Measurements from ENCODE around the gene PLIN4. TPM values are rescaled to one million over a fixed set of nuclear protein-coding genes. Genes with fewer than 3 reads are reported as not detected.

PLIN4 gene
- total and polyA plus RNA-seq, 2 donors (not counting 3 experiments of a cell fraction or from before 2014, with no cell fraction given): 0.01 TPM; not detected in 1

DNA sequence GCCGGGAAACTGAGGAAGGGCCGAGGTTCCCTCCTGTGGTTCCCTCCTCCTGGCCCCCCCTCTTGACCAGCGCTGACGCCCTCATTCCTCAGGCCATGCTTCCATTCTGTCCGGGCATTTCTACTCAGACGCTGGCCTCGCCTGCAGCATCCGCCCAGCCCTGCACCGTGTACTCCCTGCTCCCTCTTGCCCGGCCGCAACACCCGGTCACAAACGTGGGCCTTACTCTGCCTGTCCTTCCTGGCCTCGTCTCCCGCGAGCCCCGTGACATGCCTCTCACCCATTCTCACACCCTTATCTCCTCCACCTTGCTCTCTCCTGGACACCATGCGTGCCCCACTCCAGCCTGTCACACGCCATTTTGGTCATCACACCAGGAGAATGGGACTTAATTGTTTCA, 34.9 kb downstream of the PLIN4 start:
- H4K20me1 ChIP-seq (replicated peaks; ENCODE audit: control insufficient read depth, extremely low read depth, insufficient read depth, low read length): no peaks in the 10 kb centered on the region
- H3K9me1 ChIP-seq (replicated peaks; ENCODE audit: control insufficient read depth, extremely low read depth, insufficient read depth, low read length): no peaks in the 10 kb centered on the region
- H3K4me2 ChIP-seq (ENCODE audit: insufficient read depth, low read length): no peak overlapping the region
- no TSS peak for BruUV-seq (replicated peaks)
- H3K27me3 ChIP-seq (ENCODE audit: control insufficient read depth in 2 of 2, insufficient read depth in 2 of 2, low read length in 2 of 2): no peaks in the 10 kb centered on the region
- no peak overlapping the region for H2AFZ ChIP-seq (ENCODE audit: low read depth, low read length)
- no peak for FAIRE-seq
- ChIA-PET CTCF (interaction anchor here (0.7 kb wide), 1 partner anchor 12 kb away, joined by 3 read pairs; no protein-coding TSS in a partner anchor), POLR2A (no interaction called here)
- peaks cover 8 to 23% of the 10 kb centered on the region in 2 experiments for H3K36me3 ChIP-seq (ENCODE audit: control insufficient read depth in 2 of 2, extremely low read depth in 1 of 2, insufficient read depth in 2 of 2, low read length in 2 of 2)
- H3K27ac ChIP-seq (ENCODE audit: insufficient read depth, low read depth, low read length): no peak overlapping the region
- intact Hi-C loops (cut with micrococcal nuclease): no loop called here
- dilution Hi-C loops (cut with MboI; ENCODE audit: extremely low pct_ligation_motif_present, low sequenced_read_pairs): no loop called here
- no peak overlapping the region for H3K4me3 ChIP-seq (replicated peaks in 1 of 3; ENCODE audit: insufficient read depth in 1 of 3, low read depth in 1 of 3, low read length in 3 of 3)
- no peak overlapping the region for H3K9ac ChIP-seq (replicated peaks; ENCODE audit: extremely low read depth, insufficient read depth, low read length)
- TF ChIP-seq, protein P1, sequence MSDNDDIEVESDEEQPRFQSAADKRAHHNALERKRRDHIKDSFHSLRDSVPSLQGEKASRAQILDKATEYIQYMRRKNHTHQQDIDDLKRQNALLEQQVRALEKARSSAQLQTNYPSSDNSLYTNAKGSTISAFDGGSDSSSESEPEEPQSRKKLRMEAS (IDR thresholded peaks at IDR 0.05; ENCODE audit: insufficient read depth, insufficient read length): no peak
- TF ChIP-seq POLR2AphosphoS5 (IDR thresholded peaks at IDR 0.05; ENCODE audit: insufficient read depth, low read depth, low read length) (no peak), JUN (IDR thresholded peaks at IDR 0.05; ENCODE audit: borderline replicate concordance, insufficient read depth, insufficient read length, low read depth) (no peak), MYC (IDR thresholded peaks at IDR 0.05; ENCODE audit: low read depth, low read length) (no peak), FOS (IDR thresholded peaks at IDR 0.05; ENCODE audit: borderline replicate concordance, insufficient read depth, low read length) (no peak), POLR2A (IDR thresholded peaks at IDR 0.05; ENCODE audit: low read depth, low read length) (no peak), GATA2 (IDR thresholded peaks at IDR 0.05; ENCODE audit: insufficient read depth, insufficient read length, low read depth, low read length) (no peak), EZH2 (IDR thresholded peaks at IDR 0.05; ENCODE audit: borderline replicate concordance, low read depth, low read length, severe bottlenecking) (no peak)
- TF ChIP-seq, protein P2, sequence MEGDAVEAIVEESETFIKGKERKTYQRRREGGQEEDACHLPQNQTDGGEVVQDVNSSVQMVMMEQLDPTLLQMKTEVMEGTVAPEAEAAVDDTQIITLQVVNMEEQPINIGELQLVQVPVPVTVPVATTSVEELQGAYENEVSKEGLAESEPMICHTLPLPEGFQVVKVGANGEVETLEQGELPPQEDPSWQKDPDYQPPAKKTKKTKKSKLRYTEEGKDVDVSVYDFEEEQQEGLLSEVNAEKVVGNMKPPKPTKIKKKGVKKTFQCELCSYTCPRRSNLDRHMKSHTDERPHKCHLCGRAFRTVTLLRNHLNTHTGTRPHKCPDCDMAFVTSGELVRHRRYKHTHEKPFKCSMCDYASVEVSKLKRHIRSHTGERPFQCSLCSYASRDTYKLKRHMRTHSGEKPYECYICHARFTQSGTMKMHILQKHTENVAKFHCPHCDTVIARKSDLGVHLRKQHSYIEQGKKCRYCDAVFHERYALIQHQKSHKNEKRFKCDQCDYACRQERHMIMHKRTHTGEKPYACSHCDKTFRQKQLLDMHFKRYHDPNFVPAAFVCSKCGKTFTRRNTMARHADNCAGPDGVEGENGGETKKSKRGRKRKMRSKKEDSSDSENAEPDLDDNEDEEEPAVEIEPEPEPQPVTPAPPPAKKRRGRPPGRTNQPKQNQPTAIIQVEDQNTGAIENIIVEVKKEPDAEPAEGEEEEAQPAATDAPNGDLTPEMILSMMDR (IDR thresholded peaks at IDR 0.05; ENCODE audit: extremely low read depth in 1 of 2, insufficient read depth in 1 of 2, low read depth in 1 of 2, low read length in 2 of 2): no peak
- no peak for DNase-seq (ENCODE audit: low read depth, low spot score)
- H3K4me1 ChIP-seq (ENCODE audit: control insufficient read depth, extremely low read depth, insufficient read depth, low read length): no peaks in the 10 kb centered on the region
- H3K9me3 ChIP-seq (replicated peaks; ENCODE audit: control insufficient read depth, insufficient read depth, low read length): no peaks in the 10 kb centered on the region
- no peaks in the 10 kb centered on the region for H3K79me2 ChIP-seq (ENCODE audit: control insufficient read depth, insufficient read depth, low read length)
